ENCODE data around the gene SORD.
"Not testable (repeated sequence)": the region's sequence is repeated elsewhere in the genome, so short reads cannot be mapped to it uniquely, and the experiment has no call there.

- not testable (repeated sequence) for TF ChIP-seq CTCF, POLR2AphosphoS5 (IDR thresholded peaks at IDR 0.05)
Observed at GRCh38 chr15:45079201-45079600, 56.2 kb downstream of the SORD start.
